ENCODE results near the gene NTN1.

GRCh38 chr17:9238340-9239245 lies 217.3 kb downstream of the NTN1 start:
- TF ChIP-seq EZH2 (IDR thresholded peaks at IDR 0.05) (no peak), POLR2AphosphoS5 (IDR thresholded peaks at IDR 0.05; ENCODE audit: borderline replicate concordance, low read depth, low read length) (no peak)
